MM.1S (cell line): ENCODE results near the gene SHF.

Experiments
- DNase-seq: peaks from one replicate; pipeline ENCODE4 v3.0.0-alpha.2; 2015
- H2AFZ ChIP-seq: fragments of 300-600 bp; sonication (generic); 2 replicates; pipeline ENCODE4 v1.6.0; 2016; ENCODE audit warnings: antibody characterized with exemption, low read length
- H3F3A ChIP-seq: fragments of 300-600 bp; sonication (generic); 2 replicates; pipeline ENCODE4 v1.6.1; 2016; ENCODE audit warnings: mild to moderate bottlenecking, antibody characterized with exemption, low read length, moderate library complexity, mixed read lengths; ENCODE audit not compliant: insufficient read depth
- H3K27ac ChIP-seq: fragments of 300-600 bp; sonication (generic); 2 replicates; pipeline ENCODE4 v1.5.1; 2016; ENCODE audit warnings: mild to moderate bottlenecking, low read length
- H3K27me3 ChIP-seq: fragments of 300-600 bp; sonication (generic); replicated peaks from 2 replicates; pipeline ENCODE4 v1.6.0; 2016; ENCODE audit warnings: low read length; ENCODE audit not compliant: insufficient read depth
- H3K36me3 ChIP-seq: fragments of 300-600 bp; sonication (generic); replicated peaks from 2 replicates; pipeline ENCODE4 v1.6.1; 2016; ENCODE audit warnings: mild to moderate bottlenecking, low read length, mixed read lengths; ENCODE audit not compliant: insufficient read depth
- H3K4me1 ChIP-seq: fragments of 300-600 bp; sonication (generic); 2 replicates; pipeline ENCODE4 v1.6.1; 2016; ENCODE audit warnings: low read length, mixed read lengths
- H3K4me2 ChIP-seq: fragments of 300-600 bp; sonication (generic); 2 replicates; pipeline ENCODE4 v1.6.0; 2016; ENCODE audit warnings: low read depth, low read length
- H3K4me3 ChIP-seq: fragments of 300-600 bp; sonication (generic); 2 replicates; pipeline ENCODE4 v1.5.1; 2016; ENCODE audit warnings: low read length, mixed read lengths
- H3K79me2 ChIP-seq: fragments of 300-600 bp; sonication (generic); 2 replicates; pipeline ENCODE4 v1.6.1; 2016; ENCODE audit warnings: mixed run types, low read length, mixed read lengths
- H3K9ac ChIP-seq: fragments of 300-600 bp; sonication (generic); 2 replicates; pipeline ENCODE4 v1.6.1; 2016; ENCODE audit warnings: low read length, mixed read lengths
- H3K9me2 ChIP-seq: fragments of 300-600 bp; sonication (generic); replicated peaks from 2 replicates; pipeline ENCODE4 v1.6.1; 2016; ENCODE audit warnings: mild to moderate bottlenecking, low read length, mixed read lengths; ENCODE audit not compliant: insufficient read depth
- H3K9me3 ChIP-seq: fragments of 300-600 bp; sonication (generic); replicated peaks from 2 replicates; pipeline ENCODE4 v1.6.1; 2016; ENCODE audit warnings: mild to moderate bottlenecking, low read length, mixed read lengths; ENCODE audit not compliant: insufficient read depth
- H4K20me1 ChIP-seq: fragments of 300-600 bp; sonication (generic); 2 replicates; pipeline ENCODE4 v1.6.1; 2016; ENCODE audit warnings: mild to moderate bottlenecking, low read length, moderate library complexity, mixed read lengths; ENCODE audit not compliant: insufficient read depth
- CTCF ChIP-seq: fragments of 300-600 bp; sonication (generic); IDR thresholded peaks from 2 replicates; pipeline ENCODE4 v1.5.1; 2016; ENCODE audit warnings: antibody characterized with exemption, low read length, mixed read lengths
- EZH2 ChIP-seq: fragments of 300-600 bp; sonication (generic); optimal IDR thresholded peaks from 2 replicates; pipeline ENCODE3; 2017; ENCODE audit warnings: low read depth, mild to moderate bottlenecking, antibody characterized with exemption, low read length, mixed read lengths
- EZH2phosphoT487 ChIP-seq: fragments of 300-600 bp; sonication (generic); IDR thresholded peaks from 2 replicates; pipeline ENCODE4 v1.6.1; 2018; ENCODE audit warnings: antibody characterized with exemption, low read length

Gene SHF

GRCh38 chr15:45200001-45200798, 12.4 kb upstream of the SHF start:
- no peaks in the 10 kb centered on the region for H3K9me2 ChIP-seq
- no peaks in the 10 kb centered on the region for H3K9me3 ChIP-seq
- H3K27ac ChIP-seq: peak overlapping the region; percentile 99
- no peaks in the 10 kb centered on the region for H3K27me3 ChIP-seq
- DNase-seq: peak; percentile 94
- H3F3A ChIP-seq: peaks cover 41% of the 10 kb centered on the region
- H3K4me2 ChIP-seq: peak overlapping the region; percentile 97
- no peaks in the 10 kb centered on the region for H3K79me2 ChIP-seq
- no peak for TF ChIP-seq EZH2
- H3K4me1 ChIP-seq: 0 out of 2 replicates have a peak, but pooled peaks cover 7% of the 10 kb centered on the region
- peak overlapping the region; percentile 98 for H2AFZ ChIP-seq
- H4K20me1 ChIP-seq: no peaks in the 10 kb centered on the region
- H3K9ac ChIP-seq: peak overlapping the region; percentile 93
- H3K4me3 ChIP-seq: peak overlapping the region; percentile 95
- no peaks in the 10 kb centered on the region for H3K36me3 ChIP-seq

- TF ChIP-seq CTCF (no peak), EZH2 (no peak), EZH2phosphoT487 (no peak)
Observed at GRCh38 chr15:45199136-45199810, 11.5 kb upstream of the SHF start.

GRCh38 chr15:45198337-45199135, 10.8 kb upstream of the SHF start:
- Histone ChIP-seq H3K27ac (peak overlapping the region; percentile 99), H3K4me3 (peak overlapping the region; percentile 95), H4K20me1 (no peaks in the 10 kb centered on the region), H3F3A (peaks cover 41% of the 10 kb centered on the region), H3K79me2 (no peaks in the 10 kb centered on the region), H3K4me2 (peak overlapping the region; percentile 97), H3K36me3 (no peaks in the 10 kb centered on the region), H3K4me1 (0 out of 2 replicates have a peak, but pooled peaks cover 7% of the 10 kb centered on the region), H3K9ac (peak overlapping the region; percentile 68), H2AFZ (peak overlapping the region; percentile 97), H3K9me2 (no peaks in the 10 kb centered on the region), H3K9me3 (no peaks in the 10 kb centered on the region), H3K27me3 (no peaks in the 10 kb centered on the region)
- TF ChIP-seq CTCF (peak; percentile 89), EZH2 (no peak)
- DNase-seq: peak; percentile 96

More at GRCh38 chr15:45199136-45199810, 11.5 kb upstream of the SHF start:
- Histone ChIP-seq H3F3A (peaks cover 41% of the 10 kb centered on the region), H3K36me3 (no peaks in the 10 kb centered on the region), H3K79me2 (no peaks in the 10 kb centered on the region), H3K4me3 (peak overlapping the region; percentile 95), H3K27me3 (no peaks in the 10 kb centered on the region), H3K27ac (peak overlapping the region; percentile 99), H3K9me3 (no peaks in the 10 kb centered on the region), H3K9ac (peak overlapping the region; percentile 68), H3K4me1 (0 out of 2 replicates have a peak, but pooled peaks cover 7% of the 10 kb centered on the region), H2AFZ (peak overlapping the region; percentile 97), H4K20me1 (no peaks in the 10 kb centered on the region), H3K9me2 (no peaks in the 10 kb centered on the region), H3K4me2 (peak overlapping the region; percentile 97)
- peak; percentile 48 for DNase-seq
